GM23338 (cell line): ENCODE results near the gene FGF5.

Experiments
- CREB1 ChIP-seq: fragments of 250-450 bp; sonication (Bioruptor Pico); IDR thresholded peaks from 2 replicates; pipeline ENCODE4 v1.5.0; 2020; ENCODE audit warnings: low read depth, mild to moderate bottlenecking, moderate library complexity
- EZH2 ChIP-seq: fragments of 200-600 bp; sonication (generic); IDR thresholded peaks from one replicate; pipeline ENCODE4 v1.8.0; 2017; ENCODE audit warnings: antibody characterized with exemption, mild to moderate bottlenecking, low read depth; ENCODE audit not compliant: unreplicated experiment
- EZH2phosphoT487 ChIP-seq: fragments of 200-600 bp; sonication (generic); IDR thresholded peaks from one replicate; pipeline ENCODE4 v1.8.1; 2018; ENCODE audit warnings: antibody characterized with exemption; ENCODE audit not compliant: unreplicated experiment
- POLR2AphosphoS5 ChIP-seq: IDR thresholded peaks from 2 replicates; pipeline ENCODE4 v1.6.1; 2016; ENCODE audit warnings: antibody characterized with exemption, low read depth
- STAT1 ChIP-seq: IDR thresholded peaks from one replicate; pipeline ENCODE4 v1.6.1; 2016; ENCODE audit warnings: antibody characterized with exemption; ENCODE audit not compliant: unreplicated experiment
- ZNF114 ChIP-seq: fragments of 250-450 bp; sonication (Bioruptor Pico); IDR thresholded peaks from 2 replicates; pipeline ENCODE4 v1.5.0; 2020; ENCODE audit warnings: mild to moderate bottlenecking, moderate library complexity
- TF ChIP-seq, protein P1 (sequence below), 2 experiments: fragments of 200-600 bp in 1 of 2; sonication (generic) in 1 of 2; conservative IDR thresholded peaks; 2 replicates each; pipeline versions ENCODE4 v1.5.1 to v1.6.1; 2016 to 2017; ENCODE audit warnings: antibody characterized with exemption in 2 of 2, low read depth in 2 of 2, mild to moderate bottlenecking in 2 of 2, moderate library complexity in 1 of 2
- TF ChIP-seq, protein P2 (sequence below): IDR thresholded peaks from one replicate; pipeline ENCODE4 v1.6.1; 2018; ENCODE audit warnings: antibody characterized with exemption; ENCODE audit not compliant: unreplicated experiment
- TF ChIP-seq, protein P3 (sequence below): IDR thresholded peaks from 2 replicates; pipeline ENCODE4 v1.6.1; 2016; ENCODE audit warnings: antibody characterized with exemption

DNA sequence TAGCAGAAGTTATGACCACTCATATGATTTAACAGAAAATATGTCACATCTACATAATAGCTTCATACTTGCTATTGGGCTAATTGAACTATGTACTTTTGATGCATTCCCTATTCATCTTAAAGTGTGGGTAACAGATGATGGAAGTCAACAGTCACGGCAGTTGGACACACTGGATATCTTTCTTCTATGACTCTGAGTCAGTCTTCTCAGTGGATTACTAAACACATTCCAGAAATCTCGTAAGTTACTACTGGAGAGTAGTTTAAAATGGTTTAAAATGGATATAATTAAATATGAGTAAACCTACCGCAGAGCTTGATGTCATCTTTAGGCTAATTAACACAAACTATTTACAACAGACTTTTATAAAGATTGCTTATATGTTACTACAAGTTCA is 39.0 kb downstream of the FGF5 start:
- TF ChIP-seq, protein P1, sequence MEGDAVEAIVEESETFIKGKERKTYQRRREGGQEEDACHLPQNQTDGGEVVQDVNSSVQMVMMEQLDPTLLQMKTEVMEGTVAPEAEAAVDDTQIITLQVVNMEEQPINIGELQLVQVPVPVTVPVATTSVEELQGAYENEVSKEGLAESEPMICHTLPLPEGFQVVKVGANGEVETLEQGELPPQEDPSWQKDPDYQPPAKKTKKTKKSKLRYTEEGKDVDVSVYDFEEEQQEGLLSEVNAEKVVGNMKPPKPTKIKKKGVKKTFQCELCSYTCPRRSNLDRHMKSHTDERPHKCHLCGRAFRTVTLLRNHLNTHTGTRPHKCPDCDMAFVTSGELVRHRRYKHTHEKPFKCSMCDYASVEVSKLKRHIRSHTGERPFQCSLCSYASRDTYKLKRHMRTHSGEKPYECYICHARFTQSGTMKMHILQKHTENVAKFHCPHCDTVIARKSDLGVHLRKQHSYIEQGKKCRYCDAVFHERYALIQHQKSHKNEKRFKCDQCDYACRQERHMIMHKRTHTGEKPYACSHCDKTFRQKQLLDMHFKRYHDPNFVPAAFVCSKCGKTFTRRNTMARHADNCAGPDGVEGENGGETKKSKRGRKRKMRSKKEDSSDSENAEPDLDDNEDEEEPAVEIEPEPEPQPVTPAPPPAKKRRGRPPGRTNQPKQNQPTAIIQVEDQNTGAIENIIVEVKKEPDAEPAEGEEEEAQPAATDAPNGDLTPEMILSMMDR (conservative IDR thresholded peaks at IDR 0.05; ENCODE audit: low read depth in 2 of 2) = no peak
- TF ChIP-seq, protein P2, sequence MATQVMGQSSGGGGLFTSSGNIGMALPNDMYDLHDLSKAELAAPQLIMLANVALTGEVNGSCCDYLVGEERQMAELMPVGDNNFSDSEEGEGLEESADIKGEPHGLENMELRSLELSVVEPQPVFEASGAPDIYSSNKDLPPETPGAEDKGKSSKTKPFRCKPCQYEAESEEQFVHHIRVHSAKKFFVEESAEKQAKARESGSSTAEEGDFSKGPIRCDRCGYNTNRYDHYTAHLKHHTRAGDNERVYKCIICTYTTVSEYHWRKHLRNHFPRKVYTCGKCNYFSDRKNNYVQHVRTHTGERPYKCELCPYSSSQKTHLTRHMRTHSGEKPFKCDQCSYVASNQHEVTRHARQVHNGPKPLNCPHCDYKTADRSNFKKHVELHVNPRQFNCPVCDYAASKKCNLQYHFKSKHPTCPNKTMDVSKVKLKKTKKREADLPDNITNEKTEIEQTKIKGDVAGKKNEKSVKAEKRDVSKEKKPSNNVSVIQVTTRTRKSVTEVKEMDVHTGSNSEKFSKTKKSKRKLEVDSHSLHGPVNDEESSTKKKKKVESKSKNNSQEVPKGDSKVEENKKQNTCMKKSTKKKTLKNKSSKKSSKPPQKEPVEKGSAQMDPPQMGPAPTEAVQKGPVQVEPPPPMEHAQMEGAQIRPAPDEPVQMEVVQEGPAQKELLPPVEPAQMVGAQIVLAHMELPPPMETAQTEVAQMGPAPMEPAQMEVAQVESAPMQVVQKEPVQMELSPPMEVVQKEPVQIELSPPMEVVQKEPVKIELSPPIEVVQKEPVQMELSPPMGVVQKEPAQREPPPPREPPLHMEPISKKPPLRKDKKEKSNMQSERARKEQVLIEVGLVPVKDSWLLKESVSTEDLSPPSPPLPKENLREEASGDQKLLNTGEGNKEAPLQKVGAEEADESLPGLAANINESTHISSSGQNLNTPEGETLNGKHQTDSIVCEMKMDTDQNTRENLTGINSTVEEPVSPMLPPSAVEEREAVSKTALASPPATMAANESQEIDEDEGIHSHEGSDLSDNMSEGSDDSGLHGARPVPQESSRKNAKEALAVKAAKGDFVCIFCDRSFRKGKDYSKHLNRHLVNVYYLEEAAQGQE = no peak
- TF ChIP-seq EZH2phosphoT487 = no peak
- TF ChIP-seq POLR2AphosphoS5 = no peak
- TF ChIP-seq CREB1 (CRISPR knock-in tag) = no peak
- TF ChIP-seq, protein P3, sequence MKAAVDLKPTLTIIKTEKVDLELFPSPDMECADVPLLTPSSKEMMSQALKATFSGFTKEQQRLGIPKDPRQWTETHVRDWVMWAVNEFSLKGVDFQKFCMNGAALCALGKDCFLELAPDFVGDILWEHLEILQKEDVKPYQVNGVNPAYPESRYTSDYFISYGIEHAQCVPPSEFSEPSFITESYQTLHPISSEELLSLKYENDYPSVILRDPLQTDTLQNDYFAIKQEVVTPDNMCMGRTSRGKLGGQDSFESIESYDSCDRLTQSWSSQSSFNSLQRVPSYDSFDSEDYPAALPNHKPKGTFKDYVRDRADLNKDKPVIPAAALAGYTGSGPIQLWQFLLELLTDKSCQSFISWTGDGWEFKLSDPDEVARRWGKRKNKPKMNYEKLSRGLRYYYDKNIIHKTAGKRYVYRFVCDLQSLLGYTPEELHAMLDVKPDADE = no peak
- TF ChIP-seq ZNF114 (CRISPR knock-in tag) = no peak
- no peak for TF ChIP-seq EZH2
- no peak for TF ChIP-seq STAT1
